Islet precursor cell (in vitro differentiated cells): ENCODE results near the gene NHSL2.
"Not testable (repeated sequence)": the region's sequence is repeated elsewhere in the genome, so short reads cannot be mapped to it uniquely, and the experiment has no call there.

Experiments used
- DNase-seq: peaks from one replicate; pipeline ENCODE4 v3.0.0-alpha.2; 2018

NHSL2 gene

DNA sequence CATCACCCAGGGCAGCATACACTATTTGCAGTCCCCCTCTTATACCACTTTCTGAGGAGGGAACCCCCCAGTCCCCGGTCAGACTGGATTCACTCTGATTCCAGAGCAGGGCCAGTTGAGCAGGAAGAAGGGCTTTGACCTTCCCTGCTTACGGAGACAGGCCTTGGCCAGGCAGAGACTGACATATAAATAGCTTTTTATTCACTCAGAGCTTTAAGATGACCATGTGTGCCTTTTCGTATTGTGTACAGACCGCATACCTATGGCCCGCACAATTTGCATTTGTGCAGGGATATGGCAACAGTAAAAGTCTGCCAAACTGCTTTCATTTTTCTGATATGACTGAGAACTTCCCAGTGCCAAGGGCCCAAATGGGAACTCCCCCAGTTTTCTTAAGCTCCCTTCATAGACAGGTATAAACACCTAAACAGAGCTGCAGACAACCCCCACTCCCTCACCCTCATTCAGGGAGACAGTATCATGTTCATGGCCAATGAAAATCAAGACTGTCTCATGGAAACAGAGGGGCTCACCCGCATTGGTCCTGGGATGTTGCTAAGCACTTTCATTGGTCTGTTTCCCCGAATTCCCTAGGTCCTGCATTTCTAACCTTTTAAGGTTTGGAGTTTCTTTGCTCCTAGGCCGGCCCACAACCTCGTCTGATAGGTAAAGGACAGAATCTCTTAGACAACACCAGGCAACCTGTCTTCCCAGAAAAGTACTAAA lies 135.1 kb downstream of the NHSL2 start:
- peak; percentile 70 for DNase-seq

DNA sequence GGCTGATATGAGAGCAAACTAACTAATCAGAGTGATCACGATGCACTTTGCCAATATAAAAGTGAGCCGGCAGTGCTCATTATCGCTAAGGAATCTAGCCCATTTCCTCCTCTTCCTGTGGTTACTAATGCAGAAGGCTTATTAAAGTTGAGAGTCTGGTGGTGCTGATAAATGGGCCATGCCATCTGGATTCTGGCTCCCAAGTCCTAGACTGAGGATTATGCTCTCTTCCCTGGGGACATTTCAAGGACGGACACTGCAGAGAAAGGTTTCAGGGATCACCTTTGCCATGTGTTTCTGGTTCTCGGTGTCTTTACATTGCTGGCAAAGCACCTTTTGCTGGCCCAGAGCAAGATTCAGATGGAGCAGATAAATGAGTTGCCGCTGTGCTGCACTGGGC lies 135.8 kb downstream of the NHSL2 start:
- peak; percentile 51 for DNase-seq

- peak; percentile 50 for DNase-seq
These were observed 138.1 kb downstream of the NHSL2 start for GRCh38 chrX:72048510-72049455.

DNA sequence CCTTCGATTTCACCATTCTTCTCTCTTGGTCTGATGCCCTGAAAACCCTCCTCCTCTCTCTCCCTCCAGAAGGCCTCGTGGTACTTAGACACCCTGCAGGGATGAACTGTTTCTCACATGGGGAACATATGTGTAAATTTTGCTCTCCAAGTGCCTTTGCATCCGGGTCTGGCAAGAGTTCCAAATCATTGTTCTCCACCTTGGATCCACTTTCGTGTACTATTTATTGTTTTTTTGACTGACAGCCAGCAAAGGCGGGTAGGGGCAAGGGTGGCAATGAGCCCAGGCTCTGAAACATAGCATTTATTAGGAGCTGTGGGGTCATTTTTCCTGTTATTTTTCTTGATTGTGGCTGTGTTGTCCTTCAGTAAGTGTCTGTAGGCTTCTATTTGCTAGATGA lies 139.4 kb downstream of the NHSL2 start:
- DNase-seq, result peak; percentile 18

GRCh38 chrX:72051589-72051988 lies 140.9 kb downstream of the NHSL2 start:
- DNase-seq, result peak; percentile 22

DNA sequence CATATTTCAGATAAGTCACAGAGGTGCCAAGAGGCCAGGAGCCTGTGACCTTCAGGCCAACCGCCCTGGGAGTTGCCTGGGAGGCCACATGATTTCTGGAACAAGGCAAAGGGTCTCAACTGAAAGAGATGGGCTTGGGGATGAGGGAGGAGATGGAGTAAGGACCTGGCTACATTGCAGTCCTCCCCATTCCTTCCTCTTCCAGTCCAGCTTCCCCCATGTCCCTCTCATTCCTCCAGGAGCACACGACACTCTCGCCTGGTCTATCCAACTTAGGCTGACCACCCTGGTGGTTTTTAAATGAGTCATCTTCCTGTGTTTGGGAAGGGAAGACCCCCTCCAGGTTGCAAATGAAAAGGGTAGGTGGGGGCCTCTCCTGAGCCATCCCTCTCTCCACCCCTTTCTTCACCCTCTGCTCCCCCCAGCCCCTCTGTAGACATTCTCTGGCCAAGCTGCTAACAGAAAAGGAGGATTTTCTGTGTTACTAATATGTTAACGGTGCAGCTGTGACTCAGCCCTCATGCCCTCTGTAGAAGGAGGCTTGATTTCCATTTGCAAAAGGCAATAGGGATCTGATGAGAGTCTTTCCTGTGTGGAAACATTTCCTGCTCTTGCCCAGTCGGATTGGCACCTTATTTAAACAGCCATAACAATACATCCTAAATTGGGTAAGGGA lies 141.9 kb downstream of the NHSL2 start:
- DNase-seq, result peak; percentile 46

- DNase-seq, result peak; percentile 22
These were observed 142.9 kb downstream of the NHSL2 start for GRCh38 chrX:72053508-72053907.

- peak; percentile 43 for DNase-seq
These were observed 144.3 kb downstream of the NHSL2 start for GRCh38 chrX:72054779-72055489.

DNA sequence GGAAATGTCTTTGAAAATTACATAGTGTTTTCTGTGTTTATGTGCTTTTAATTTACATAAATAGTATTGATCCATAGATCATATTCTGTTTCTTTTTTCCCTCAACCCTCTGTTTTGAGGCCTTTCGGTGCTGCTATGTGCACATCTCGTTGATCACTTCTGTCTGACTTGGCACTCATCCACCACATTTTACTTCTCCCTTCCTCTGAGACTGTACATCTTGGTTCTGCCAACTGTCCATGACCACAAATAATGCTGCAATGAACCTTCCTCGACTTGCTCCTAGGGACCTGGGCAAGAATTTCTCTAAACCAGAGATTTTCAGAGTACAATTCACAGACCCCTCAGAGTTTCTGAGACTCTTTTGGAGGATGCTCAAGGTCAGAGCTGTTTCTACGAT lies 146.7 kb downstream of the NHSL2 start:
- peak; percentile 4 for DNase-seq

- no peak for DNase-seq
These were observed 147.2 kb downstream of the NHSL2 start for GRCh38 chrX:72057849-72058248.

GRCh38 chrX:72058346-72058745 lies 147.7 kb downstream of the NHSL2 start:
- not testable (repeated sequence) for DNase-seq

DNA sequence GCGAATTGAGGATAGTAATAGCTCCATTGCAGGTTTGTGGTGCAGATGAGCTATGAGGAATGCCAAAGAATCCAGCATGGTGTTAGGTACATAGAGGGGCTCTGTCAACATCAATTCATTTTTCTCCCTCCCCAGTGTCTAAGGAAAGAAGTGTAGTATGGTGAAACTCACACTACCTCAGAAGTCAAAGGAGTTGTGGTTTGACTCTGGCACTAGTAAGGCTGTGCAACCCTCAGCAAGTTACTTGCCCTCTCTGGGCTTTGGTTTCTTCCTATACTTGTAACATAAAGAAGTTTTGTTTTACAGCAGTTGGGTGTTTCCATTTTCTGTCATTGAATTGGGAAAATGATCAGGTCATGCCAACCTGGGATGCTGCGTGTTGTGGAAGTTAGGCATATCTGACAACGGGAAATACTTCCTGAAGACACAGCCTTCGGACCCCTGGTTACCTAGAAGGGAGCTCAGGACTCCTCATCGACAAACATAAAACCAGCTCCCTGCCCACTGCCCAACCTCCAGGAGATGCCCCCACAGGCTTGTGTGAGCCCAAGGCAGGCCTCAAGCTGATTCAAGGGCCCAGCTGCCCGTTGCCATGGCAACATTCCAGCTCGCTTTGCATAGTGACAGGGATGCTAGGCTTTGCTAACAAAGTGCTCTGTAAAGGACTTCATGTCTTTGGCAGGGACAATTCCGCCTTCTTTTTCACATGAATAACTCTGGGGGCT lies 149.7 kb downstream of the NHSL2 start:
- no peak for DNase-seq

- no peak for DNase-seq
These were observed 150.4 kb downstream of the NHSL2 start for GRCh38 chrX:72060921-72061490.

GRCh38 chrX:72062916-72063315 lies 152.3 kb downstream of the NHSL2 start:
- no peak for DNase-seq

GRCh38 chrX:72069350-72070160 lies 158.9 kb downstream of the NHSL2 start:
- no peak for DNase-seq

DNA sequence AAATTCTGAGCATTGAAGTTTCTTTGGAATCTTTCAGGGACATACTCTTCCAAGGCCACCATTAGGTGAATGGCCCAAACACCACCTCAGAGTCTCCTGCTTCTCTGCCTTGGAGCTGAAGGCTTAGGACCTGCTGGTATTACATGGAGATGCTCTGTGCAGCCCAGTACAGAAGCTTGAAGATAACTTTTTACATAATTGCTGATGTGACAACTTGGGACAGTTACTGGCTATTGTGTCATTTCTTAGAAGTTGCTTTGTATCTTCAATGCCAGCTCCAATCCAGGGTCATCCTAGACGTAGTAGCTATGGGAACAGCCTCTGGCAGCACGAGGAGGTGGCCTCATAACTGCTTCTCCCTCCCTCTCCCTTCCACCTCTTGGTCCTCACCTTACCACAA lies 160.6 kb downstream of the NHSL2 start:
- no peak for DNase-seq

GRCh38 chrX:72073633-72074032 lies 163.0 kb downstream of the NHSL2 start:
- DNase-seq, result no peak

- no peak for DNase-seq
These were observed 167.8 kb downstream of the NHSL2 start for GRCh38 chrX:72078411-72078810.

DNA sequence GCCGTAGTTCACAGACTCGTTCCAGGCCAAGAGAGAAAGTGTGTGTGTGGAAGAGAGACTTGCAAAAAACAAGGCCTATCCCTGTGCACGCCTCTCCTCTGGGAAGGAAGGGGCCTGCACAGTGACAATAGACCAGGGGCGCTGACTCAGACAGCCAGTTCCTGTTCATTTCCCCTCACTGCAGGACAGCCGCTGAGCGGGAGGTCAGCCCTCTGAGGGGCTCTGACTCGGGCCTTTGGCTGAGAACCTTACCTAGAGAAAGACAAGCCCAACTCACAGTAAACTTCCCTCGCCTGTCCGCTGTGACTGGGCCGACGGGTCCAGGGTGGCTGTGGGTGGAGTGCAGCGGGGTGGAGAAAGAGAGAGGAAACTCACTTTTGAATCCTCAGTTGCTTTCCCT lies 169.0 kb downstream of the NHSL2 start:
- DNase-seq, result peak; percentile 75

DNA sequence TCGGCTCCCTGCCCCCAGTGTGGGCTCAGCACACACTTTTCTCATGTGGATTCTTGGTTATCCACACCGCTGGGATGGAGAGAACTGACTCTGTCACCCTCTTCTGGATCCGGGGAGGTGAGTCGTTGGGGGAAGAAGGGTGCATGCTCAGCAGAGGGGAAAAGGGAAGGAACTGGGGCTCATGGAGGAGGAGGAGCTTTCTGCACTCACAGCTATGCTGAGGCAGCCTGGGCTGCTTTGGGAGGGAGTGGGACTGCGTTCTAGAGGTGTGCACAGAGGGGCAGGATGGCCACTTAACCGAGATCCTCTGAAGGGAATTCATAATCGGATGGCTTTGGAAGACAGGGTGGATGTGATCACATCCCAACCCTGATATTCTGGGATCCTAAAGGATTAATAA lies 169.5 kb downstream of the NHSL2 start:
- no peak for DNase-seq

DNA sequence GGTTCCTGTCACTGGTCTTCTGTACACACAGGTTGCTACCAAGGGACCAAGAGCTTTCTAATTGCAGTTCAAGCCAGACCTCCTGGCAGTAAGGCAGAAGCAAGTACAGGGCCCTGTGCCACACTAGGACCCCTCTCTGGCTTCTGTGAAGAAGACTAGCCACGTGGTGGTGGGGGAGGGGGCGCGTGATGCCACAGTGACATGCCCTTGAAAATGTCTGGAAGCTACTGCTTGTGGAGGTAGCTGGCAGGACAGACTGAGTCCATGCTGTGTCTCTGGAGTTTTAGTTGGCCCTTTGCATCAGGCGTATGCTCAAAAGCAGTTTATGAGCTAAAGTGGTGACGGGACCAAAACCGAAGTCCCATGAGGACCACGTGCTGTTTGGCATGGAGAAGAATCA lies 170.2 kb downstream of the NHSL2 start:
- no peak for DNase-seq
